ENCODE results near the gene RPL37A. TPM values are rescaled to one million over a fixed set of nuclear protein-coding genes. Genes with fewer than 3 reads are reported as not detected.

Gene RPL37A
- total RNA-seq, 2 donors from 2014 or later, result 425 to 1,004 TPM

GRCh38 chr2:216464104-216464720, 34.4 kb upstream of the RPL37A start:
- Histone ChIP-seq H3K4me1 (no peaks in the 10 kb centered on the region), H3K4me3 (no peak overlapping the region), H3K27me3 (no peaks in the 10 kb centered on the region), H3K36me3 (peaks cover 3% of the 10 kb centered on the region), H3K9me3 (no peaks in the 10 kb centered on the region), H3K27ac (peak overlapping the region; percentile 60 to 91)
- DNase-seq (ENCODE audit: low spot score), result no peak
- TF ChIP-seq CTCF (IDR thresholded peaks at IDR 0.05), result no peak

- Histone ChIP-seq H3K9me3 (no peaks in the 10 kb centered on the region), H3K4me3 (no peak overlapping the region), H3K36me3 (peaks cover 3% of the 10 kb centered on the region), H3K4me1 (no peaks in the 10 kb centered on the region), H3K27me3 (no peaks in the 10 kb centered on the region), H3K27ac (no peak overlapping the region)
- TF ChIP-seq CTCF (IDR thresholded peaks at IDR 0.05), result no peak
- DNase-seq (ENCODE audit: low spot score), result no peak
These were observed 33.0 kb upstream of the RPL37A start for GRCh38 chr2:216465579-216466195.

GRCh38 chr2:216467845-216468244, 30.8 kb upstream of the RPL37A start:
- no peak for TF ChIP-seq CTCF (IDR thresholded peaks at IDR 0.05)
- no peak for DNase-seq (ENCODE audit: low spot score)
- H3K4me3 ChIP-seq, result no peak overlapping the region
- H3K9me3 ChIP-seq, result no peaks in the 10 kb centered on the region
- H3K27me3 ChIP-seq, result no peaks in the 10 kb centered on the region
- H3K4me1 ChIP-seq, result no peaks in the 10 kb centered on the region
- peaks cover 3% of the 10 kb centered on the region for H3K36me3 ChIP-seq
- no peak overlapping the region for H3K27ac ChIP-seq

- no peaks in the 10 kb centered on the region for H3K9me3 ChIP-seq
- no peaks in the 10 kb centered on the region for H3K27me3 ChIP-seq
- H3K4me3 ChIP-seq, result no peak overlapping the region
- no peak for DNase-seq (ENCODE audit: low spot score)
- no peak overlapping the region for H3K27ac ChIP-seq
- H3K4me1 ChIP-seq, result no peaks in the 10 kb centered on the region
- peaks cover 3% of the 10 kb centered on the region for H3K36me3 ChIP-seq
- no peak for TF ChIP-seq CTCF (IDR thresholded peaks at IDR 0.05)
These were observed 29.0 kb upstream of the RPL37A start for GRCh38 chr2:216469661-216470060.

- DNase-seq (ENCODE audit: low spot score), result no peak
- Histone ChIP-seq H3K27me3 (no peaks in the 10 kb centered on the region), H3K9me3 (no peaks in the 10 kb centered on the region), H3K4me1 (no peaks in the 10 kb centered on the region), H3K4me3 (no peak overlapping the region), H3K36me3 (peaks cover 26% of the 10 kb centered on the region), H3K27ac (no peak overlapping the region)
- no peak for TF ChIP-seq CTCF (IDR thresholded peaks at IDR 0.05)
These were observed 25.5 kb upstream of the RPL37A start for GRCh38 chr2:216473187-216473586.
